ENCODE results near the gene IGF1R. TPM values are rescaled to one million over a fixed set of nuclear protein-coding genes. Genes with fewer than 3 reads are reported as not detected.

IGF1R gene
- total RNA-seq, 1 donor from 2014 or later: 47.7 TPM

DNA sequence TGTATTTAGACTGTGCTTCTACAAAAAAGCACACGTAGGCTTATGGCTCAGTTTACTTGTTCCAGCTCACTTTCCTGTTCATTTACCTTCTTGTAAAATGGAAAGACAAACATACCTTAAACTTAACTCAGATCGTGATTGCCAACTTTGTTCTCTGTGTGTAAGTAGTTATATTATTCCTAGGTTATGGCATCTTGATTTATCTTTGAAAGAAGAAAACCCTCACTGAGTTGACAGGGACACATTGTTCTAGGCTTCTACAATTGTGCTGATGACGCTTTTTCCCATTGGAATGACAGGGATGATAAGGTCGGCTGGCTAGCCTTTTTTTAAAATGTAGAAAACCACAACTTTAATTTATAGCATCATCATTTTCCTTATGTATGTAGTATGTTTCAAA is 140.7 kb downstream of the IGF1R start:
- Histone ChIP-seq H3K9me3 (no peaks in the 10 kb centered on the region), H3K4me1 (peaks cover 38% of the 10 kb centered on the region)
- TF ChIP-seq, protein P1, sequence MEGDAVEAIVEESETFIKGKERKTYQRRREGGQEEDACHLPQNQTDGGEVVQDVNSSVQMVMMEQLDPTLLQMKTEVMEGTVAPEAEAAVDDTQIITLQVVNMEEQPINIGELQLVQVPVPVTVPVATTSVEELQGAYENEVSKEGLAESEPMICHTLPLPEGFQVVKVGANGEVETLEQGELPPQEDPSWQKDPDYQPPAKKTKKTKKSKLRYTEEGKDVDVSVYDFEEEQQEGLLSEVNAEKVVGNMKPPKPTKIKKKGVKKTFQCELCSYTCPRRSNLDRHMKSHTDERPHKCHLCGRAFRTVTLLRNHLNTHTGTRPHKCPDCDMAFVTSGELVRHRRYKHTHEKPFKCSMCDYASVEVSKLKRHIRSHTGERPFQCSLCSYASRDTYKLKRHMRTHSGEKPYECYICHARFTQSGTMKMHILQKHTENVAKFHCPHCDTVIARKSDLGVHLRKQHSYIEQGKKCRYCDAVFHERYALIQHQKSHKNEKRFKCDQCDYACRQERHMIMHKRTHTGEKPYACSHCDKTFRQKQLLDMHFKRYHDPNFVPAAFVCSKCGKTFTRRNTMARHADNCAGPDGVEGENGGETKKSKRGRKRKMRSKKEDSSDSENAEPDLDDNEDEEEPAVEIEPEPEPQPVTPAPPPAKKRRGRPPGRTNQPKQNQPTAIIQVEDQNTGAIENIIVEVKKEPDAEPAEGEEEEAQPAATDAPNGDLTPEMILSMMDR (IDR thresholded peaks at IDR 0.05): no peak

DNA sequence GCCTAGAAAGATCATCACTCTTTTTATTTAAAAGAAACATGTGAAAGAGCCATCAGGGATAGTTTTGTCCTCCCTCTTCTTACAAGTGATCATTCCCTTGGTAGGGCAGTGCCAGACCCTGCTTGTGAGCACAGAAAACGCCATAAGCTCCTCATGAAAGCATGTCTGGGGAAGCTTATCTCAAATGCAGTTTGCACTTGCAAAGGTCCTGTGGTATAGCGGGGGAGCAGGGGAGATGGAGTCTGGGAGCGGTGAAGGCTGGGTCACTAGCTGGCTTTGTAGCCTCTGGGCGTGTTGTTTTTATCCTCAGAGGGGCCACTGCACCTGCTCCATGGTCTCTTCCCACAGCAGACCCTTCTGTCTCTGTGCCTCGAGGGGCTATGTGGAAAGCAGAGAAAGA is 141.9 kb downstream of the IGF1R start:
- DNase-seq (no peak), ATAC-seq (no peak)
- Histone ChIP-seq H3K27me3 (ENCODE audit: low read depth) (no peaks in the 10 kb centered on the region), H3K4me1 (peaks cover 43% of the 10 kb centered on the region), H3K9me3 (no peaks in the 10 kb centered on the region), H3K36me3 (no peaks in the 10 kb centered on the region), H3K4me3 (no peak overlapping the region), H3K27ac (no peak overlapping the region)
- TF ChIP-seq, protein P1 (IDR thresholded peaks at IDR 0.05): no peak
- intact Hi-C loops (cut with DNase I): no loop called here

More for the DNA sequence above, 140.7 kb downstream of the IGF1R start:
- H3K4me3 ChIP-seq: no peak overlapping the region
- intact Hi-C loops (cut with DNase I): no loop called here
- DNase-seq (no peak), ATAC-seq (no peak)
- H3K27me3 ChIP-seq (ENCODE audit: low read depth): no peaks in the 10 kb centered on the region
- no peak overlapping the region for H3K27ac ChIP-seq
- no peaks in the 10 kb centered on the region for H3K36me3 ChIP-seq

DNA sequence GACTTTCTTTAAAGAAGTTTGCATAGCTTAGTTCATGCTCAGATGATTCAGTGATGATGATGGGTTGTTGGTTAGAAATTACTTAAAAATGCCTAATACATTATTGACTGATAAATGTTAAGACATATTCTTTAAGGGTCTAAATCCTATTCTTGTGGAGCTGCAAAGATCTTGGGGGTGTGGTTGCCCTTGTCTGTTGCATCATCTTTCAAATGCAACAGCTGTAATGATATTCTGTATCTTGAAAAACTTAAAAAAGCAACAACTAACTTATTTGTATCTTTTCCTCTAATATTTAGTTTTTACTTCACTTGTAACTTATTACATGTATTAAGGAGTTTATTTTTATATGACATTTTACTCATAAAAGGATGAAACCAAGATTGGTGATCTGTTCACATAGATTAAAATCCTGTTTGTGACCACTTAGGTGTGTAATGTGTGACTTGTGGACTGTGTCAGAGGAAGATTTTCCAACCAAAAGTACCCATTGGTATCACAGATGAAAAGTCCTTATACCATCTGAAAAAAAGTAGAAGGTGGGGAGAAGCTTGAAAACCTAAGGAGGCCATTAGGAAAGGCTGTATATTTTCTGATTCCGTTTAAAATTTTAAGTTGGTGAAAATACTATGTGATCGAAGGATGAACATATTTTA is 142.8 kb downstream of the IGF1R start:
- Histone ChIP-seq H3K9me3 (no peaks in the 10 kb centered on the region), H3K27me3 (ENCODE audit: low read depth) (no peaks in the 10 kb centered on the region), H3K4me3 (no peak overlapping the region), H3K4me1 (peaks cover 35% of the 10 kb centered on the region), H3K36me3 (no peaks in the 10 kb centered on the region), H3K27ac (no peak overlapping the region)
- ATAC-seq (no peak), DNase-seq (no peak)
- TF ChIP-seq, protein P1 (IDR thresholded peaks at IDR 0.05): no peak
- intact Hi-C loops (cut with DNase I): no loop called here

DNA sequence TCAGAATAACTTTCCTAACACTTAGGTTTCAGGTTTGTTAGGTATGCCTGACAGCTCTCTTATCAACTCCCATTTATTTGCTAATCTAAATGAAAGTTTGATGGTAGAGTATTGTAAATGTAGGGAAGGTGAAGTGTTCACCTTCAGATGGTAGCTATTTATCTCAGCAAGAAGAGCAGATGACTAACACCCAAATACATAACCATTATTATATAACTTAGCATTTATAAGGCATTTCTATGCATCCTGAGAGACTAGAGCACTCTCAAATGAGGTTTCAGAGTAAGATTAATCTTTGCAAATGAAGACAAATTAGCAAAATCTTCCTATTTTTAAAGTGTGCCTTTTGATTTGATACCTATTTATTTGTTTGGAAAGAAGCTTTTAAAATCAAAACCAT is 143.8 kb downstream of the IGF1R start:
- TF ChIP-seq, protein P1 (IDR thresholded peaks at IDR 0.05): no peak
- no peak for ATAC-seq
- no peaks in the 10 kb centered on the region for H3K9me3 ChIP-seq
- H3K4me1 ChIP-seq: peaks cover 26% of the 10 kb centered on the region
- no peaks in the 10 kb centered on the region for H3K27me3 ChIP-seq (ENCODE audit: low read depth)
- intact Hi-C loops (cut with DNase I): no loop called here
- no peak overlapping the region for H3K27ac ChIP-seq
- no peak for DNase-seq
- H3K4me3 ChIP-seq: no peak overlapping the region
- H3K36me3 ChIP-seq: no peaks in the 10 kb centered on the region

DNA sequence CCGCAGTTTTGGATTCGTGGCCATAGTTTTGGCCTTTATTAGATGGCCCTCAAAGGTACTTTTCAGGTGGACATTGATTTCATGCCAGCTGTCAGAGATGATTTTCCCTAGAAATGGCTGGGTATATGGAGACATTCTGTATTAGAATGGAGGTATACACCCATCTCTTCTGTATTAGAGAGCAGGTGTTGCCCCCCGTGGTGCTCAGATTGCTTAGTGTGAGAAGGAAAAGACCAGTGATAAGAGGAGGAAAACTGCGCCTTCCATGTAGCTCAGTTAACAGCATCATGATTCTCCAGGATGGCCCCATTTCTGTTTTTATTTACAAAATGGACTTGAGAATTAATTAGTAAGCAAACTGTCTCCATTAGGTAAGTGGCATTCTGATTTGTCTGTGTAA is 145.9 kb downstream of the IGF1R start:
- Histone ChIP-seq H3K36me3 (no peaks in the 10 kb centered on the region), H3K9me3 (no peaks in the 10 kb centered on the region), H3K27ac (no peak overlapping the region), H3K4me3 (no peak overlapping the region), H3K4me1 (peaks cover 29% of the 10 kb centered on the region), H3K27me3 (ENCODE audit: low read depth) (no peaks in the 10 kb centered on the region)
- ATAC-seq: no peak
- TF ChIP-seq, protein P1 (IDR thresholded peaks at IDR 0.05): no peak
- intact Hi-C loops (cut with DNase I): no loop called here
- DNase-seq: no peak
